HepG2 (cell line): ENCODE results near the gene CNTNAP1. TPM values are rescaled to one million over a fixed set of nuclear protein-coding genes. Genes with fewer than 3 reads are reported as not detected.

Experiments used
- ATAC-seq: fragments of 200-7000 bp; cut with Tn5 transposase; 3 replicates; pipeline ENCODE4 v1.9.1; 2020; ENCODE audit warnings: mild to moderate bottlenecking, moderate library complexity
- BruUV-seq: library from RNA; stranded (reverse); fragments of 400-500 nt; replicated peaks from 2 replicates; lab custom pipeline; 2021; lab: Mats Ljungman, UMichigan
- CTCF ChIA-PET: fragments of 300-600 bp; formaldehyde crosslinking; extraction: SDS; loops from one replicate; lab custom pipeline; 2021; ENCODE audit warnings: low total read pairs, inconsistent platforms, low intra/inter-chr PET ratio; lab: Yijun Ruan, JAX
- POLR2A ChIA-PET: fragments of 350-600 bp; sonication (Branson Sonifier 250); formaldehyde crosslinking; loops from one replicate; lab custom pipeline; 2020; ENCODE audit warnings: antibody characterized with exemption, inconsistent platforms; lab: Yijun Ruan, JAX
- DNase-seq: peaks from one replicate; pipeline ENCODE4 v3.0.0-alpha.2; 2015; ENCODE audit warnings: low spot score
- FAIRE-seq: peaks from 3 replicates; lab custom pipeline; 2011; peaks lifted over from hg19 to GRCh38; lab: Jason Lieb, UNC
- H2AFZ ChIP-seq: one replicate; pipeline ENCODE4 v1.6.1; 2011; ENCODE audit warnings: low read length, inconsistent platforms
- H3K27ac ChIP-seq: fragments of 300-600 bp; 3 replicates; pipeline ENCODE4 v1.8.0; 2011; ENCODE audit warnings: mixed run types, mild to moderate bottlenecking, mixed read lengths, low read length, inconsistent platforms; ENCODE audit not compliant: insufficient read depth; ENCODE audit errors: extremely low read length
- H3K27me3 ChIP-seq, 2 experiments: fragments of 200-600 bp in 1 of 2; 2 replicates in 1 of 2; 3 replicates in 1 of 2; pipeline versions ENCODE4 v1.6.0 to v1.8.0; 2011; ENCODE audit warnings: low read length in 2 of 2, mild to moderate bottlenecking in 2 of 2, moderate library complexity in 2 of 2, inconsistent platforms in 1 of 2; ENCODE audit not compliant: insufficient read depth in 2 of 2, control insufficient read depth in 1 of 2
- H3K36me3 ChIP-seq, 2 experiments: fragments of 200-600 bp in 1 of 2; replicated peaks in 1 of 2; 2 replicates in 1 of 2; 3 replicates in 1 of 2; pipeline versions ENCODE4 v1.5.1 to v1.8.0; 2011; ENCODE audit warnings: low read length in 2 of 2, inconsistent platforms in 1 of 2; ENCODE audit not compliant: insufficient read depth in 2 of 2, control insufficient read depth in 1 of 2
- H3K4me1 ChIP-seq: 2 replicates; pipeline ENCODE4 v1.5.1; 2012; ENCODE audit warnings: low read length, inconsistent platforms; ENCODE audit not compliant: insufficient read depth
- H3K4me2 ChIP-seq: 2 replicates; pipeline ENCODE4 v1.6.0; 2011; ENCODE audit warnings: low read depth, low read length, inconsistent platforms
- H3K4me3 ChIP-seq, 3 experiments: fragments of 200-600 bp in 1 of 3; sonication (generic), shearing (Covaris generic) in 1 of 3; replicated peaks in 1 of 3; 2 replicates each; pipeline ENCODE4 v1.5.1; 2011 to 2016; ENCODE audit warnings: low read length in 3 of 3, inconsistent platforms in 2 of 3, low read depth in 2 of 3, mild to moderate bottlenecking in 2 of 3, control low read depth in 1 of 3, mixed read lengths in 1 of 3; ENCODE audit not compliant: insufficient read depth in 1 of 3
- H3K79me2 ChIP-seq: one replicate; pipeline ENCODE4 v1.6.1; 2011; ENCODE audit warnings: low read length, inconsistent platforms; ENCODE audit not compliant: insufficient read depth
- H3K9ac ChIP-seq: 2 replicates; pipeline ENCODE4 v1.6.0; 2011; ENCODE audit warnings: mild to moderate bottlenecking, low read depth, low read length, inconsistent platforms; ENCODE audit not compliant: insufficient read depth
- H3K9me3 ChIP-seq: 2 replicates; pipeline ENCODE4 v1.5.1; 2012; ENCODE audit warnings: mild to moderate bottlenecking, low read length
- H4K20me1 ChIP-seq: 2 replicates; pipeline ENCODE4 v1.6.0; 2011; ENCODE audit warnings: inconsistent platforms, mild to moderate bottlenecking, low read length, moderate library complexity; ENCODE audit not compliant: insufficient read depth
- CAMTA2 ChIP-seq: sonication (generic); formaldehyde crosslinking; IDR thresholded peaks from 2 replicates; pipeline ENCODE4 v1.4.0; 2020; ENCODE audit warnings: mild to moderate bottlenecking, missing genetic modification reagents, borderline replicate concordance
- FOXP4 ChIP-seq: sonication (generic); formaldehyde crosslinking; IDR thresholded peaks from 2 replicates; pipeline ENCODE4 v1.4.0; 2020; ENCODE audit warnings: missing genetic modification reagents
- HNRNPUL1 ChIP-seq: fragments of 200-400 bp; formaldehyde crosslinking; IDR thresholded peaks from 2 replicates; pipeline ENCODE4 v1.6.1; 2017; ENCODE audit warnings: low read depth, mild to moderate bottlenecking, low read length, moderate library complexity
- MTF1 ChIP-seq: sonication (generic); formaldehyde crosslinking; IDR thresholded peaks from 2 replicates; pipeline ENCODE4 v1.5.0; 2020; ENCODE audit warnings: missing genetic modification reagents
- NR1H2 ChIP-seq: sonication (generic); formaldehyde crosslinking; IDR thresholded peaks from 2 replicates; pipeline ENCODE4 v1.8.1; 2022; ENCODE audit warnings: low read depth, missing genetic modification reagents, borderline replicate concordance
- SP2 ChIP-seq: sonication (generic); formaldehyde crosslinking; IDR thresholded peaks from 2 replicates; pipeline ENCODE4 v1.5.1; 2020; ENCODE audit warnings: mild to moderate bottlenecking, missing genetic modification reagents
- ZC3H4 ChIP-seq: sonication (generic); formaldehyde crosslinking; IDR thresholded peaks from 2 replicates; pipeline ENCODE4 v1.4.0; 2020; ENCODE audit warnings: missing genetic modification reagents, borderline replicate concordance
- ZNF10 ChIP-seq: sonication (generic); formaldehyde crosslinking; IDR thresholded peaks from 2 replicates; pipeline ENCODE4 v1.4.0; 2020; ENCODE audit warnings: mild to moderate bottlenecking, low read depth, missing genetic modification reagents, borderline replicate concordance
- ZNF33B ChIP-seq: sonication (generic); formaldehyde crosslinking; IDR thresholded peaks from 2 replicates; pipeline ENCODE4 v1.5.1; 2020; ENCODE audit warnings: mild to moderate bottlenecking, missing genetic modification reagents
- ZNF558 ChIP-seq: sonication (generic); formaldehyde crosslinking; IDR thresholded peaks from 2 replicates; pipeline ENCODE4 v1.9.0; 2022; ENCODE audit warnings: mild to moderate bottlenecking, missing genetic modification reagents, borderline replicate concordance
- WGBS: methylation state at CpG from one replicate; pipeline ENCODE4 v1.1.6; 2017; ENCODE audit warnings: low lambda C conversion rate; 5-methylcytosine and 5-hydroxymethylcytosine counted together
- in situ Hi-C: cut with HindIII; loops from 2 replicates; pipeline ENCODE4 v1.10.0; 2017; ENCODE audit warnings: low pct_unique_long_range_greater_than_20kb; ENCODE audit not compliant: extremely low pct_ligation_motif_present
- intact Hi-C: fragments of 100-400 bp; cut with micrococcal nuclease; formaldehyde crosslinking; loops from one replicate; pipeline ENCODE4 v1.10.0; 2022; ENCODE audit not compliant: unreplicated experiment
- polyA plus RNA-seq, 8 experiments: library from polyadenylated mRNA; depleted of rRNA in 3 of 8; stranded (reverse) in 7 of 8; unstranded in 1 of 8; fragments of >200 nt; fragmentation: Illumina TruSeq in 4 of 8; extraction: Trizol in 4 of 8; gene quantifications; 2 replicates each; pipeline versions ENCODE4 v1.2.1 to v1.2.3, GENCODE V29; 2011 to 2016; ENCODE audit warnings: low read depth in 4 of 8, missing spikeins in 1 of 8, mixed read lengths in 1 of 8; ENCODE audit not compliant: insufficient read depth in 1 of 8
- total RNA-seq, 5 experiments: library from RNA; depleted of rRNA; stranded (reverse); fragments of >200 nt; fragmentation: Illumina TruSeq; extraction: Trizol; gene quantifications; 2 replicates each; pipeline ENCODE4 v1.2.3, GENCODE V29; 2016; ENCODE audit warnings: low read depth in 1 of 5

Gene CNTNAP1
- total and polyA plus RNA-seq, 2 of the 13 experiments (the other 11 are each of a cell fraction or from before 2014, with no cell fraction given), result 4.5 to 7.7 TPM

GRCh38 chr17:42702446-42702845 is 20.1 kb downstream of the CNTNAP1 start (continued):
- TF ChIP-seq ZNF558 (CRISPR knock-in tag), result no peak

GRCh38 chr17:42704490-42704836 is 22.1 kb downstream of the CNTNAP1 start:
- ChIA-PET CTCF (no interaction called here), POLR2A (no interaction called here)
- in situ Hi-C loops (no loop called here), intact Hi-C loops (no loop called here)
- Histone ChIP-seq H3K79me2 (no peaks in the 10 kb centered on the region), H3K9me3 (no peaks in the 10 kb centered on the region), H3K36me3 (peaks cover 17 to 46% of the 10 kb centered on the region in 2 experiments), H3K4me1 (no peaks in the 10 kb centered on the region), H3K4me3 (no peak overlapping the region), H4K20me1 (no peaks in the 10 kb centered on the region), H3K9ac (no peak overlapping the region), H3K4me2 (no peak overlapping the region), H2AFZ (no peak overlapping the region), H3K27me3 (no peaks in the 10 kb centered on the region), H3K27ac (no peak overlapping the region)
- no TSS peak for BruUV-seq
- no peak for DNase-seq
- TF ChIP-seq CAMTA2 (CRISPR knock-in tag) (no peak), NR1H2 (no peak), ZNF10 (CRISPR knock-in tag) (no peak), ZNF33B (no peak), MTF1 (CRISPR knock-in tag) (no peak)
- 95% methylated on average over 5 of the region's 5 CpGs for WGBS
- FAIRE-seq, result no peak
- ATAC-seq, result no peak

DNA sequence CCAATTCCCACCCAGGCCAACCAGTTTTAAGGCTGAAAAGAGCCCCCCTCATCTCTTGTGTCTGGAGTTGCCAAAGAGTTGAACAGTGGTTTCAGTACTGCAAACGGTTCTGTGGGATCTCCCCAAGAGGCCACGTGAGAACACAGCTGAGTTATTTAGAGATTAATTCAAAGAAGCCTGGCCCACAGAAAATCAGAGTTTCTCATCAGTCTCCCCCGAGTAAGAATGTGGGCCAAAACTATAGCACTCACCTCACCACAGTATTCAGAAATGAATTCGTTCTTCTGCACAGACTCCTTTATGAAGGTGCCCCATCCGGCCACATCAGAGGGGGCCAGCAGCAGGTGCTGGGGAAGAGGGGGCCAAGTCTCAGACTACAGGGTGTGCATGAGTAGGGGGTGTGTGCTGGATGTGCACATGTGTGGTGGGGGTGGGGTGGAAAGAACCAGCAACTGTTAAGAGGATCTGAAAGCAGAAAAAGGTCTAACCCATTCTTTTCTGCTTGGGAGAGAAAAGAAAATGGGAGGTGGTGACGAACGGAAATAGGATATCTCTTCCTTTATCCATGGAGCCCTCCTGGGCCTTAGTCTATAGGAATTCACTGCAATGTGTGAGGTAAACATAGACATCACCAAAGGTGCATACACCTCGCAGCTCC is 22.6 kb downstream of the CNTNAP1 start:
- Histone ChIP-seq H3K9me3 (no peaks in the 10 kb centered on the region), H2AFZ (no peak overlapping the region), H3K9ac (no peak overlapping the region), H3K36me3 (peaks cover 19 to 51% of the 10 kb centered on the region in 2 experiments), H3K27ac (no peak overlapping the region), H3K4me3 (no peak overlapping the region), H3K79me2 (no peaks in the 10 kb centered on the region), H3K4me1 (no peaks in the 10 kb centered on the region), H4K20me1 (no peaks in the 10 kb centered on the region), H3K4me2 (no peak overlapping the region), H3K27me3 (no peaks in the 10 kb centered on the region)
- intact Hi-C loops, result no loop called here
- POLR2A ChIA-PET, result no interaction called here
- no peak for DNase-seq
- 91% methylated on average over 8 of the region's 8 CpGs for WGBS
- CTCF ChIA-PET, result no interaction called here
- in situ Hi-C loops, result no loop called here
- FAIRE-seq, result no peak
- no peak for TF ChIP-seq ZC3H4 (CRISPR knock-in tag)
- TF ChIP-seq FOXP4 (CRISPR knock-in tag), result no peak
- no peak for TF ChIP-seq SP2 (CRISPR knock-in tag)
- no peak for TF ChIP-seq HNRNPUL1
- ATAC-seq, result no peak
- BruUV-seq, result no TSS peak
